Activated naive CD8-positive, alpha-beta T cell treated with anti-CD3 and anti-CD28 coated beads, Interleukin-2, amount 10 ng/mL, durations not matched to agents 7 days and 5 days (primary cell): ENCODE measurements around the gene ATF6B. TPM values are rescaled to one million over a fixed set of nuclear protein-coding genes. Genes with fewer than 3 reads are reported as not detected.

Source experiments
- ATAC-seq: fragments of 150-1000 bp; cut with Tn5 transposase; one replicate; pipeline ENCODE4 v1.10.0; 2021; ENCODE audit warnings: low read depth, moderate library complexity
- POLR2A ChIA-PET: fragments of 350-600 bp; sonication (Branson Sonifier 250); formaldehyde crosslinking; loops from one replicate; lab custom pipeline; 2021; ENCODE audit warnings: antibody characterized with exemption; lab: Charles Lee
- DNase-seq: peaks from one replicate; pipeline ENCODE4 v3.0.0; 2021
- H3K27ac Mint-ChIP-seq: one replicate; pipeline ENCODE4 v1.8.0; 2022; ENCODE audit warnings: mild to moderate bottlenecking, mixed read lengths
- H3K27me3 Mint-ChIP-seq: one replicate; pipeline ENCODE4 v1.8.0; 2022; ENCODE audit warnings: mild to moderate bottlenecking, moderate library complexity, mixed read lengths
- H3K36me3 Mint-ChIP-seq: one replicate; pipeline ENCODE4 v1.8.0; 2021; ENCODE audit warnings: mild to moderate bottlenecking, mixed read lengths
- H3K4me1 Mint-ChIP-seq: one replicate; pipeline ENCODE4 v1.8.0; 2021; ENCODE audit warnings: mixed read lengths
- H3K4me3 Mint-ChIP-seq: one replicate; pipeline ENCODE4 v1.8.0; 2022; ENCODE audit warnings: mild to moderate bottlenecking, moderate library complexity, mixed read lengths
- H3K9me3 Mint-ChIP-seq: one replicate; pipeline ENCODE4 v1.8.0; 2021; ENCODE audit warnings: mixed read lengths
- total RNA-seq, 2 experiments: library from RNA; stranded (reverse); gene quantifications; one replicate each; pipeline ENCODE4 v1.2.3, GENCODE V29; 2021

ATF6B gene
- total RNA-seq, 2 experiments from 2014 or later = 136 to 147 TPM

DNA sequence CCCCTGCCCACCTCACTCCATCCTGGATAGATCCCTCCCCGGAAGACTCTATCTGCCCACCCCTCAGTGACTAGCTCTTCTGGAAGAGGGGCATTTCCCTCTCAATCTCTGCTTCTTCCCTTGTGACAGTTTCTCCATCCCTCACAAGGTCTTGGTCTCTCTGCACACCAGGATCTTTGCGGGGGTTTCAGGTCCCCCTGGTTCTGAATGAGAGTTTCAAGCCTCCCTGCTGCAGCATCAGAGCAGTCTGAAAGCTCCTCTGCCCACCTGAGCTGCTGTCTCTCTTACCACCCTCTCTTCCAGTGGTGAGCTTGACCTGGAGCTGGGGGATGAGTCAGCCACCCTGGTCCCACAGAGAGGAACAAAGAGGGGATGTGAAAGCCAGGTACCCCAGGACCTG lies 43.3 kb downstream of the ATF6B start:
- no peak overlapping the region for H3K4me3 Mint-ChIP-seq
- POLR2A ChIA-PET = no interaction called here
- H3K9me3 Mint-ChIP-seq = no peaks in the 10 kb centered on the region
- no peak overlapping the region for H3K27ac Mint-ChIP-seq
- peaks cover 31% of the 10 kb centered on the region for H3K27me3 Mint-ChIP-seq
- H3K36me3 Mint-ChIP-seq = no peaks in the 10 kb centered on the region
- DNase-seq (no peak), ATAC-seq (no peak)
- peaks cover 6% of the 10 kb centered on the region for H3K4me1 Mint-ChIP-seq

- Mint-ChIP-seq H3K36me3 (no peaks in the 10 kb centered on the region), H3K4me1 (peaks cover 6% of the 10 kb centered on the region), H3K27ac (no peak overlapping the region), H3K4me3 (no peak overlapping the region), H3K27me3 (peaks cover 25% of the 10 kb centered on the region), H3K9me3 (no peaks in the 10 kb centered on the region)
- ATAC-seq = no peak
- DNase-seq = no peak
- POLR2A ChIA-PET = no interaction called here
Measured at GRCh38 chr6:32083812-32084768, 44.0 kb downstream of the ATF6B start.

DNA sequence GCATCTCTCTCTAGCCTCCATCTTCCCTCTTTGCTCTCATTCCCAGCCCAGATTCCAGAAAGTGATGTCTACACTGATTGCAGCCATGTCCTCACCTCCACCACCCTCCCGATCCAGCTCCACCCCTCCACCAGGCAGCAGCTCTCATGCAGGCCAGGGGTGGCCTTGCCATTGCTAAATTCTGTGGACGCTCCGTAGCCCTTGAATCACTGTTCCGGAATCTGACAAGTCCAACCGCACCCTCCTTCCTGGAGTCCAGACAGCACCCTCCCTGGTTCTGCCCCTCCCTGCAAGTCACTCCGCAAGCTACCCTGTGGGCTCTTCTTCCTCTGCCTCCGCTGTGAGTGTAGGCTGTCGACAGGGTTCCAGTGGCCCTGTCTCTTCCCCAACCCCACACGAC lies 45.1 kb downstream of the ATF6B start:
- Mint-ChIP-seq H3K27me3 (peaks cover 18% of the 10 kb centered on the region), H3K9me3 (no peaks in the 10 kb centered on the region), H3K4me3 (no peak overlapping the region), H3K36me3 (no peaks in the 10 kb centered on the region), H3K27ac (no peak overlapping the region), H3K4me1 (peaks cover 6% of the 10 kb centered on the region)
- POLR2A ChIA-PET = no interaction called here
- ATAC-seq (no peak), DNase-seq (no peak)

- ATAC-seq (no peak), DNase-seq (no peak)
- POLR2A ChIA-PET = no interaction called here
- no peaks in the 10 kb centered on the region for H3K9me3 Mint-ChIP-seq
- no peak overlapping the region for H3K27ac Mint-ChIP-seq
- H3K4me1 Mint-ChIP-seq = peaks cover 6% of the 10 kb centered on the region
- no peak overlapping the region for H3K4me3 Mint-ChIP-seq
- no peaks in the 10 kb centered on the region for H3K36me3 Mint-ChIP-seq
- H3K27me3 Mint-ChIP-seq = peaks cover 18% of the 10 kb centered on the region
Measured at GRCh38 chr6:32082478-32082877, 45.6 kb downstream of the ATF6B start.

DNA sequence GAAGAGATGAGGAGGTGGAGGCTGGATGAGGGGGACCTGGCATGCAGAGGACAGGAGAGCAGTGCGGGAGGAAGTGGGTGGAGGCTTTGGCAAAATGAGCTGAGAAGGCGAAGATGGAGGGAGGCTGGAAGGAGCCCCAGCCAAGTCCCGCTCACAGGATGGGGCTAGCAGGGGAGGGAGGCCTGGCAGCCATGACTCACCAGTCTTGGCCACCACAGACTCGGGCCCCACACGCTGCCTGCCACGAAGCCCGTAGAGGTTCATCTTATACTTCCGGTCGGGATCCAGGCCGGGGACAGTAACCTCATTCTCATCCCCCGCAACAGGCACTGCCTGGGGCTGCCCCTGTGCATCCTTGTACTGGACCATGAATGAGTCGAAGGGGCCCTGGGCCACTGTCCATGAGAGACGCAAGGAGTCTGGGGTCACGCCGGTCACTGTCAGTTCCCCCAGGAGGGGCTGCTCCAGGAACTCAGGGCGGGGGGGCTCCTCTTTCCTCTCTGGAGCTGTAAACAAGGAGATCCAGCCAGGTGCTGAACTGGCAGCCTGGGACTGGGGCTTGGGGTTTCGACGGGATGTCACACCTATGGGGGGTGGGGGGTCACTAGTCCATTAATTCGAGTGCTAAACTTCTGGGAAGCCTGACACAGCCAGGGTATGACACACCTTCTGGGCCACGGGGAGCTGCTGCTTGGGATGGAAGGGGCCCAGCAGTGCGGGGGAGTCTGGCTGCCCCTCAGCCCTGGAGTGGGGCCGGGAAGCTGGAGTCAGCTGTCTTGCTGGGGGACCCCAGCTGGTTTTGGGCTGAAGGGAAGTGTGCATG lies 46.7 kb downstream of the ATF6B start:
- Mint-ChIP-seq H3K27ac (no peak overlapping the region), H3K4me1 (peaks cover 3% of the 10 kb centered on the region), H3K36me3 (no peaks in the 10 kb centered on the region), H3K27me3 (peaks cover 13% of the 10 kb centered on the region), H3K4me3 (no peak overlapping the region), H3K9me3 (no peaks in the 10 kb centered on the region)
- ATAC-seq (no peak), DNase-seq (no peak)
- POLR2A ChIA-PET = no interaction called here

DNA sequence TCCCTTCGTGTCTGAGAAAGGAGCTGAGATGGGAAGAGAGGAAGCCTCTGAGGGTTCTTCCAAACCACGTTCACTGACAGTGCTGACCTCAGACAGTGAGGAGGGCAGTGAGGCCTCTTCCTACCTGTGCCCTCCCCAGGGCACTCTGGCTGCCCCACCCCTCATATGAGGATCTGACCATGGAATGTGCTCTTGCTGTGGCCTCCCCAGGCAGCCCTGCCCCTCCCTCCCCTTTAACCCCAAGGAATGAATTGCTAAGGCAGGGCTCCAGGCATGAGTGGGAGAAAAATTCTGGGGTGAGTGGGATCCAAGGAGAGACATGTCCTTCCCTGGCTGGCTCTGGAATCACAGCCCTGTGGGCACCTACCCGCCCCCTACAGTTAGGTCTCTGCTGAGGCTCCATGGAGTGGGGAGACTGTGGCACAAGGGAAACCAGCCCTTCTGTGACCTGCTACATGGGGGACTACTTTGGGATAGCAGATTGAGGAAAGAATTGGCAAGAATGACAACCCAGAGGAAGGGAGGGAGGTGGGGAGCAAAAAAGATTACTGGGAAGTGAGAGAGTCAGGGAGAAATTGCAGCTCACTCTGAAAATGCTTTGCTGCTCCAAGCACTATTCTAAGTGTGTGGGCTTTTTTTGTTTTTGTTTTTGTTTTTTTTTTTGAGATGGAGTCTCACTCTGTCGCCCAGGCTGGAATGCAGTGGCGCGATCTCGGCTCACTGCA lies 48.3 kb downstream of the ATF6B start:
- Mint-ChIP-seq H3K4me3 (no peak overlapping the region), H3K4me1 (no peaks in the 10 kb centered on the region), H3K27ac (no peak overlapping the region), H3K36me3 (no peaks in the 10 kb centered on the region), H3K9me3 (no peaks in the 10 kb centered on the region), H3K27me3 (peaks cover 4% of the 10 kb centered on the region)
- DNase-seq (no peak), ATAC-seq (no peak)
- POLR2A ChIA-PET = no interaction called here

GRCh38 chr6:32076321-32076809 lies 51.7 kb downstream of the ATF6B start:
- POLR2A ChIA-PET = no interaction called here
- no peaks in the 10 kb centered on the region for H3K27me3 Mint-ChIP-seq
- no peak overlapping the region for H3K27ac Mint-ChIP-seq
- H3K4me3 Mint-ChIP-seq = no peak overlapping the region
- ATAC-seq (no peak), DNase-seq (no peak)
- H3K36me3 Mint-ChIP-seq = no peaks in the 10 kb centered on the region
- H3K4me1 Mint-ChIP-seq = no peaks in the 10 kb centered on the region
- no peaks in the 10 kb centered on the region for H3K9me3 Mint-ChIP-seq

DNA sequence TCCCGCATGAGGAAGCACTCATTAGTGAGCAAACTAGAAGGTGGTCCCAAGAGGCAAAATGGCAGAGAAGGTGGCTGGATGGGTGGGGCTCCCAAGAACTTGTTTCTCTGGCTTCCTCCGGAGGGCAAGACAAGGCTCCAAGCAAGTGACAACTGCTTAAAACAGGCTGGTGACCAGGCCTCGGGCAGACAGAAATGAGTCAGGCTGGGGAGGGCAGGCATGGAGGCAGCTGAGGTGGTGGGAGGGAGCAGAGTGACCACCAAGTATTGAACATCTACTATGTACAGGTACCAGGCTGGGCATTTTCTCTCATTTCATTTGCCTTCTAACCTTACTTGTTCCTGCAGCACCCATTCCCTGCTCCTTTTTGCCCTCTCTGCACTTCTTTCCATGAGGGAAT lies 52.3 kb downstream of the ATF6B start:
- no peaks in the 10 kb centered on the region for H3K9me3 Mint-ChIP-seq
- H3K4me3 Mint-ChIP-seq = no peak overlapping the region
- ATAC-seq (no peak), DNase-seq (no peak)
- POLR2A ChIA-PET = no interaction called here
- H3K36me3 Mint-ChIP-seq = no peaks in the 10 kb centered on the region
- H3K27me3 Mint-ChIP-seq = no peaks in the 10 kb centered on the region
- H3K4me1 Mint-ChIP-seq = no peaks in the 10 kb centered on the region
- no peak overlapping the region for H3K27ac Mint-ChIP-seq

- no peaks in the 10 kb centered on the region for H3K27me3 Mint-ChIP-seq
- ATAC-seq = no peak
Measured at GRCh38 chr6:32074996-32075532, 53.0 kb downstream of the ATF6B start.

DNA sequence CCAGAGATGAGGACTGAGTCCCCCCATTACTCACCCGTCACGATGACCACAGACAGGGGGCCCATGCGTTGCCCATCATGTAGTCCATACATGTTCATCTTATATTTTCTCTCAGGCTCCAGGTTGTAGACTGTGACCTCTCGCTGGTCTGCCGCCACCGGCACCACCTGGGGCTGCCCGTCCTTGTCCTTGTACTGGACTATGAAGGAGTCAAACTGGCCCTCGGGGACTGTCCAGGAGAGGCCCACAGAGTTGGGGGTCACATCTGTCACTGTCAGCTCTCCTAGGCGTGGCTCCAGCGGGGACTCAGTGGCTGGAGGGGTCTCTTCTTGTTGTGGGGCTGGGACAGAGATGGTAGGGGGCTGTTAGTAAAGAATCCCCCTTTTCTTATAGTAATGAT lies 54.4 kb downstream of the ATF6B start:
- POLR2A ChIA-PET = no interaction called here
- Mint-ChIP-seq H3K27ac (no peak overlapping the region), H3K36me3 (no peaks in the 10 kb centered on the region), H3K9me3 (no peaks in the 10 kb centered on the region), H3K4me3 (no peak overlapping the region), H3K4me1 (no peaks in the 10 kb centered on the region), H3K27me3 (no peaks in the 10 kb centered on the region)
- ATAC-seq (no peak), DNase-seq (no peak)

More at GRCh38 chr6:32074996-32075532, 53.0 kb downstream of the ATF6B start:
- DNase-seq = no peak
- Mint-ChIP-seq H3K4me3 (no peak overlapping the region), H3K4me1 (no peaks in the 10 kb centered on the region), H3K9me3 (no peaks in the 10 kb centered on the region), H3K27ac (no peak overlapping the region), H3K36me3 (no peaks in the 10 kb centered on the region)
- POLR2A ChIA-PET = no interaction called here

DNA sequence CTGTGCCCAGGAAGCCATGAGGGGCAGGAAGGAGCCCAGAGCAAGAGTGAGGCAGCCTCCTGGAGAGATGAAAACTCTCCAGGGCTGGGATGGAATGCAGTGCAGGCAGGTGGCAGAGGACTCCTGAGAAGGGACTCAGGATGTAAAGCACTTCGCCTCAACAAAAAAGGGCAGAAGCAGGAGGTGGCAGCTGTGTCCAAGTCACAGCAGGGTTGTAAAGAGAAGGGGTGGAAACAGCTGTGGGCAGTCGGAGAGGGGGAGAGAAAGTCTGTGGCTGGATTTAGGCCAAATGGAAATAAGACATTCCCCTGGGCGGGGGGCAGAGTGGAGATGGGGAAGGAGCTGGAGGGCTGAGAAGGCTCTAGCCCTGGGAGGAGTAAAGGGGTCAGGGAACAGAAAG lies 54.9 kb downstream of the ATF6B start:
- no peaks in the 10 kb centered on the region for H3K4me1 Mint-ChIP-seq
- H3K9me3 Mint-ChIP-seq = no peaks in the 10 kb centered on the region
- POLR2A ChIA-PET = no interaction called here
- no peak for DNase-seq
- H3K4me3 Mint-ChIP-seq = no peak overlapping the region
- no peaks in the 10 kb centered on the region for H3K27me3 Mint-ChIP-seq
- no peaks in the 10 kb centered on the region for H3K36me3 Mint-ChIP-seq
- no peak for ATAC-seq
- no peak overlapping the region for H3K27ac Mint-ChIP-seq

- Mint-ChIP-seq H3K27me3 (no peaks in the 10 kb centered on the region), H3K9me3 (no peaks in the 10 kb centered on the region), H3K27ac (no peak overlapping the region), H3K4me3 (no peak overlapping the region), H3K4me1 (no peaks in the 10 kb centered on the region), H3K36me3 (no peaks in the 10 kb centered on the region)
- ATAC-seq (no peak), DNase-seq (no peak)
- POLR2A ChIA-PET = no interaction called here
Measured at GRCh38 chr6:32070814-32071543, 57.1 kb downstream of the ATF6B start.
